Measurements from ENCODE around the gene RNLS.

The RNLS gene

DNA sequence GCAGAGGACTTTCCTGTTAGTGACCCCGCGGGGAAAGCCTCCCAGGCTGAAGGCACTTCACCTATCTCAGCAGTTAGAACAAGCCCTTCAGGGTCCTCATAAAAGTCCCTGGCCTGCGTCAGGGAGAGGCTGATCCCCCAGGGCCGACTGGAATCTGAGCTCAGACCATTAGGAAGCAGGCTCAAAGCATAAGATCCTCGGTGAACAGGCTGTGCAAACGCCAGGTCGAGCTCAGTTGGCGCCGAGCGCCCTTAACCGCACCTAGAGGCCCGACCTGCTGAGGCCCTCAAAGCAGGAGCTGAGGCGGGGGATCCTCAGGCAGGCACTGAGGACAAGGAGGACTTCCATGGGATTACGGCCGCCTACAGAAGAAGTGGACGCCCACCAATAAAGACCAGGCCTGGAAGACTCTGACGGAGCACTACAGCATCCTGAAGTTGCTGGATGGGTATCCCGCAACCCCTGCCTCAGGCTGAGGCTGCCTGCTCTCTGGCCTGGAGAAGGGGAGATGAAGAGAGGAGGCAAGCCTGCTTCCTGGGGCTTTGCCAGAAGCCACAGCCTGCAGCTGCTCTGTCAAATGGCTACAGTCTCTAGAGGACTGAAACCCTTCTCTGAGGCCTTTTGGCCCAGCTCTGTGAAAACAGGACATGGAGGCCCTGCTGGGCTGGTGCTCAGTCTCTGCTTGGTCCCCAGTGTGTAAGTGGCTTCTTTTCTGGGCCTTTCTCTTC, 33.3 kb upstream of the RNLS start:
- no peaks in the 10 kb centered on the region for H3K9me3 Mint-ChIP-seq
- H3K4me1 Mint-ChIP-seq: no peaks in the 10 kb centered on the region
- TF ChIP-seq, protein P1, sequence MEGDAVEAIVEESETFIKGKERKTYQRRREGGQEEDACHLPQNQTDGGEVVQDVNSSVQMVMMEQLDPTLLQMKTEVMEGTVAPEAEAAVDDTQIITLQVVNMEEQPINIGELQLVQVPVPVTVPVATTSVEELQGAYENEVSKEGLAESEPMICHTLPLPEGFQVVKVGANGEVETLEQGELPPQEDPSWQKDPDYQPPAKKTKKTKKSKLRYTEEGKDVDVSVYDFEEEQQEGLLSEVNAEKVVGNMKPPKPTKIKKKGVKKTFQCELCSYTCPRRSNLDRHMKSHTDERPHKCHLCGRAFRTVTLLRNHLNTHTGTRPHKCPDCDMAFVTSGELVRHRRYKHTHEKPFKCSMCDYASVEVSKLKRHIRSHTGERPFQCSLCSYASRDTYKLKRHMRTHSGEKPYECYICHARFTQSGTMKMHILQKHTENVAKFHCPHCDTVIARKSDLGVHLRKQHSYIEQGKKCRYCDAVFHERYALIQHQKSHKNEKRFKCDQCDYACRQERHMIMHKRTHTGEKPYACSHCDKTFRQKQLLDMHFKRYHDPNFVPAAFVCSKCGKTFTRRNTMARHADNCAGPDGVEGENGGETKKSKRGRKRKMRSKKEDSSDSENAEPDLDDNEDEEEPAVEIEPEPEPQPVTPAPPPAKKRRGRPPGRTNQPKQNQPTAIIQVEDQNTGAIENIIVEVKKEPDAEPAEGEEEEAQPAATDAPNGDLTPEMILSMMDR (IDR thresholded peaks at IDR 0.05): no peak

DNA sequence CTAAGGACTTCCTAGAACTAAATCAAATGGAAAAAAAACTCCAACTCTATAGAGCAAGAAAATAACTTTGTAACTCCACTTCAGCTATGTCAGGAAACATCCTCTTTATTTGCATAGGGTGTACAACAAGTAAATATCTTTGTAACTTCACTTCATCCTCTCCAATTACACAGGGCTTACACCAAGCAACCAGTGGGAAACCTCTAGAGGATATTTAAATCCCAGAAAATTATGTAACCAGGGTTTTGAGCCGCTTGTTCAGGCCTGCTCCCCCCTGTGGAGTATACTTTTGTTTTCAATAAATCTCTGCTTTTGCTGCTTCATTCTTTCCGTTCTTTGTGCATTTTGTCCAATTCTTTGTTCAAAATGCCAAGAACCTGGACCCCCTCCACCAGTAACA, 25.7 kb upstream of the RNLS start:
- no peaks in the 10 kb centered on the region for H3K4me1 Mint-ChIP-seq
- H3K36me3 Mint-ChIP-seq (ENCODE audit: low read depth): no peaks in the 10 kb centered on the region
- peaks cover 5% of the 10 kb centered on the region for H3K27me3 Mint-ChIP-seq (ENCODE audit: low read depth, poor library complexity)
- no peak overlapping the region for H3K27ac Mint-ChIP-seq
- H3K9me3 Mint-ChIP-seq: no peaks in the 10 kb centered on the region
- H3K4me3 Mint-ChIP-seq: no peak overlapping the region
- TF ChIP-seq, protein P1 (IDR thresholded peaks at IDR 0.05): no peak
- DNase-seq: no peak

More for the DNA sequence above, 33.3 kb upstream of the RNLS start:
- no peaks in the 10 kb centered on the region for H3K36me3 Mint-ChIP-seq (ENCODE audit: low read depth)
- H3K27me3 Mint-ChIP-seq (ENCODE audit: low read depth, poor library complexity): no peaks in the 10 kb centered on the region
- DNase-seq: no peak
- no peak overlapping the region for H3K27ac Mint-ChIP-seq
- no peak overlapping the region for H3K4me3 Mint-ChIP-seq

DNA sequence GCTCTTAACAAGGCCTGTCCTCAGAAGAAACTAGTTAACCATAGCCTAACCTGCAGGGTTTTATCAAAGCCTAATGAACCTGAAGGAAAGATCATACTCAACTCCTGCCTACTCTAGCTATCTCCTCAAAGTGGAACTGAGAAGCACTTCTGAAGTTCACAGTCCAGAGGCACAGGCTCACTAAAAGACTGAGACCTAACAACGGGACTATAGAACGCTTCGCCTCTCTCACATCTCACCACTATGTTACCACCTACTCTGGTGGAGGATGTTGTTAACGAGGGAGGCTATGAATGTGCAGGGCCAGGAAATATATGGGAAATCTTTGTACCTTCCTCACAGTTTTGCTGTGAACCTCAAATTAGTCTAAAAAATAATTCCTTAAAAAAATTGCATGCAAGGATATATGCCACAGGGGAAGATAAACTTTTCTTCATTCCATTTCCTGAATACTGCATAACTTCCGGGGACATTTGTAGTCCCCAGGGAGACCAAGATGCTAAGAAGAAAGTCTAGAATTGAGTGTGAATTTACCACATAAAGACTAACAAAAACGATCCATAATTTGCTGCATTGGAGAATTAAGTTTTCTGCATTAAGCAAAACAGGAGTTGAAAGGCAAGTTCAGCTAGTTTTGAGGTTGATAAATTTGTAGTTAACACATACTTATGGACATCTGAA, 25.1 kb upstream of the RNLS start:
- H3K27ac Mint-ChIP-seq: no peak overlapping the region

DNA sequence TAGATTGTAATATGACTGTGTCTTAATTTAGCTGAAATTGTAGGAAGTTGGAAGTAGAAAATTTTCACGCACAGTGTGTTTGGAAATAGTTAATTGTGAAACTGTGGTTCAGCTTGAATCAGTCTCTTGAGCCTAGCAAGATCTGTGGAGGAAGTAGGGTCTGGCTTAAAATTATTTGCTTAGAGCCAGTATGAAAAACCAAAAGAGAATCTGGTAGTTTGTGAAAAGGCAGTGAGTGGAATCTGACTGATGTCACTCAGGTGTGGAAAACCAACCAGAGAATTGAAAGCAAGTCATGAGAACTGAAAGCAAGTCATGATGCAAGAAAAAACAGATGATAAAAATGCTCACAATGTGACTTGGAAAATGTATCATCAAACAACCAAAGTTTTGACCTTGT, 14.9 kb upstream of the RNLS start:
- Mint-ChIP-seq H3K4me3 (no peak overlapping the region), H3K27ac (no peak overlapping the region), H3K9me3 (peaks cover 7% of the 10 kb centered on the region), H3K36me3 (ENCODE audit: low read depth) (no peaks in the 10 kb centered on the region), H3K4me1 (no peaks in the 10 kb centered on the region), H3K27me3 (ENCODE audit: low read depth, poor library complexity) (no peaks in the 10 kb centered on the region)
- no peak for DNase-seq
- TF ChIP-seq, protein P1 (IDR thresholded peaks at IDR 0.05): no peak

More for the DNA sequence above, 25.1 kb upstream of the RNLS start:
- Mint-ChIP-seq H3K4me3 (no peak overlapping the region), H3K27me3 (ENCODE audit: low read depth, poor library complexity) (peaks cover 5% of the 10 kb centered on the region), H3K9me3 (no peaks in the 10 kb centered on the region), H3K4me1 (no peaks in the 10 kb centered on the region), H3K36me3 (ENCODE audit: low read depth) (no peaks in the 10 kb centered on the region)
- no peak for DNase-seq
- TF ChIP-seq, protein P1 (IDR thresholded peaks at IDR 0.05): no peak

DNA sequence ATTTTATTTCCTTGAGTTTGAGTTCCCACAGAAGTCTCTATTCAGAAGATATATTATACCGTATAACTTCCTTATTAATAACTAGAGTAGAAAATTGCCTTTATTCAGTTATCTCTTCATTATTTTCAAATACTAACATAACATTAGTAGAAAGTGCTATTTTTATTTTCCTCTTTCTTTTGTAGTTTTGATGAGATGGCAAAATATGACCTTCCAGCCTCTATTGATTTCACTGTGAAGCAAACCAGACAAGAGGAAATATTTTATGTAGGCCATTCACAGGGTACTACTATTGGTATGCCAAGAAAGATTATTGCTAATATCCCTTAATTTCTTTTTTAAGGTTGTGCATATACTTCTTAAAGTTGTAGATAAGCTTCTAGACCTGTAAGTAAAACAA, 11.4 kb upstream of the RNLS start:
- DNase-seq: no peak
- TF ChIP-seq, protein P1 (IDR thresholded peaks at IDR 0.05): no peak
- H3K27ac Mint-ChIP-seq: no peak overlapping the region
- no peaks in the 10 kb centered on the region for H3K36me3 Mint-ChIP-seq (ENCODE audit: low read depth)
- no peak overlapping the region for H3K4me3 Mint-ChIP-seq
- H3K4me1 Mint-ChIP-seq: no peaks in the 10 kb centered on the region
- no peaks in the 10 kb centered on the region for H3K9me3 Mint-ChIP-seq
- H3K27me3 Mint-ChIP-seq (ENCODE audit: low read depth, poor library complexity): peaks cover 12% of the 10 kb centered on the region

All from nephron progenitor cell (in vitro differentiated cells).